ENCODE results near the gene MAPK11. TPM values are rescaled to one million over a fixed set of nuclear protein-coding genes. Genes with fewer than 3 reads are reported as not detected.

The MAPK11 gene
- total and polyA plus RNA-seq, 4 donors = 8.3 to 15.3 (median 11.9) TPM

DNA sequence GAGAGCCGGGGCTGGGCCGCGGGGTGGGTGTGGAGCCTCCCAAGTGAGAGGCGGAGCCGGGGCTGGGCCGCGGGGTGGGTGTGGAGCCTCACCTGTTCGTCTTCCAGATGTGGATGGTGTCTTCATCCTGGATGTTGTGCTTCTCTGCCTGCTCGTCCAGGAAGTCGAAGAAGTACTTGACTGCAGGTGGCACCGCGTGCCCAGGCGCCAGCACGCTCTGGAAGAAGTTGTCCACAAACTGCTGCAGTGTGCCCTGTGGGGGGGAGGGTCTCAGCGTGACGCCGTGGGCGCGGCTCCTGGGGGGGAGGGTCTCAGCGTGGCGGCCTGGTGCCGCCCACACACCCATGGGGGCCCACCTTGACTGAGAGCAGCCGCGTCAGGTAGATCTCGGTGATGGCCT, 7.6 kb upstream of the MAPK11 start:
- ATAC-seq (ENCODE audit: insufficient read depth, low FRiP score) (no peak), DNase-seq (no peak)
- Histone ChIP-seq H3K4me1 (ENCODE audit: control insufficient read depth in 5 of 5, insufficient read depth in 5 of 5, low read length in 5 of 5) (peaks cover 0 to 6% (median 4%) of the 10 kb centered on the region in 5 donors), H3K27me3 (ENCODE audit: control insufficient read depth in 3 of 3, insufficient read depth in 3 of 3, low read length in 2 of 3) (no peaks in the 10 kb centered on the region), H3K27ac (ENCODE audit: low read depth in 1 of 2, low read length in 1 of 2) (no peak overlapping the region), H3K36me3 (ENCODE audit: control insufficient read depth in 4 of 4, insufficient read depth in 4 of 4, low read length in 4 of 4) (peaks cover 7 to 74% (median 19%) of the 10 kb centered on the region in 4 donors), H3K9me3 (ENCODE audit: control insufficient read depth in 4 of 4, insufficient read depth in 3 of 4, low read length in 3 of 4) (no peaks in the 10 kb centered on the region), H3K4me3 (no peak overlapping the region), H3K9ac (ENCODE audit: insufficient read depth in 1 of 2, low read length in 2 of 2) (no peak overlapping the region)
- 86 to 88% methylated on average over 25 of the region's 25 CpGs for WGBS, 2 donors
- TF ChIP-seq, protein P1, sequence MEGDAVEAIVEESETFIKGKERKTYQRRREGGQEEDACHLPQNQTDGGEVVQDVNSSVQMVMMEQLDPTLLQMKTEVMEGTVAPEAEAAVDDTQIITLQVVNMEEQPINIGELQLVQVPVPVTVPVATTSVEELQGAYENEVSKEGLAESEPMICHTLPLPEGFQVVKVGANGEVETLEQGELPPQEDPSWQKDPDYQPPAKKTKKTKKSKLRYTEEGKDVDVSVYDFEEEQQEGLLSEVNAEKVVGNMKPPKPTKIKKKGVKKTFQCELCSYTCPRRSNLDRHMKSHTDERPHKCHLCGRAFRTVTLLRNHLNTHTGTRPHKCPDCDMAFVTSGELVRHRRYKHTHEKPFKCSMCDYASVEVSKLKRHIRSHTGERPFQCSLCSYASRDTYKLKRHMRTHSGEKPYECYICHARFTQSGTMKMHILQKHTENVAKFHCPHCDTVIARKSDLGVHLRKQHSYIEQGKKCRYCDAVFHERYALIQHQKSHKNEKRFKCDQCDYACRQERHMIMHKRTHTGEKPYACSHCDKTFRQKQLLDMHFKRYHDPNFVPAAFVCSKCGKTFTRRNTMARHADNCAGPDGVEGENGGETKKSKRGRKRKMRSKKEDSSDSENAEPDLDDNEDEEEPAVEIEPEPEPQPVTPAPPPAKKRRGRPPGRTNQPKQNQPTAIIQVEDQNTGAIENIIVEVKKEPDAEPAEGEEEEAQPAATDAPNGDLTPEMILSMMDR (IDR thresholded peaks at IDR 0.05; ENCODE audit: control extremely low read depth, extremely low read depth) = no peak

DNA sequence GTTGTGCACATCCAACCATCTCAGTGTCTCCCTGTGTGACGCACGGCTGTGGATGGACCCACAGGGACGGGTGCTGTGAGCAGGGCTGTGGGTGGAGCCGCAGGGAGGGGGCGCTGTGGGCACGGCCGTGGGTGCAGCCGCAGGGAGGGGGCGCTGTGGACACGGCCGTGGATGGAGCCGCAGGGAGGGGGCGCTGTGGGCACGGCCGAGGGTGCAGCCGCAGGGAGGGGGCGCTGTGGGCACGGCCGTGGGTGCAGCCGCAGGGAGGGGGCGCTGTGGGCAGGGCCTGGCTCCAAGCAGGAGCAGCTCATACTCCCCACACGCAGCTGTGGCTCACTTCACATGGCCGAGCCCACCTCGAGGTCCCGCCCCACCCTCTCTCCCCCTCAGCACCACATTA, 6.0 kb upstream of the MAPK11 start:
- H3K9me3 ChIP-seq (ENCODE audit: control insufficient read depth in 4 of 4, insufficient read depth in 3 of 4, low read length in 3 of 4) = no peaks in the 10 kb centered on the region
- no peaks in the 10 kb centered on the region for H3K27me3 ChIP-seq (ENCODE audit: control insufficient read depth in 3 of 3, insufficient read depth in 3 of 3, low read length in 2 of 3)
- DNase-seq (peak in 1 of 3 donors; percentile 56), ATAC-seq (ENCODE audit: insufficient read depth, low FRiP score) (peak; percentile 86)
- TF ChIP-seq, protein P1 (IDR thresholded peaks at IDR 0.05; ENCODE audit: control extremely low read depth, extremely low read depth) = peak; percentile 65
- H3K27ac ChIP-seq (ENCODE audit: low read depth in 1 of 2, low read length in 1 of 2) = peak overlapping the region in 1 of 2 donors; percentile 54
- H3K9ac ChIP-seq (ENCODE audit: insufficient read depth in 1 of 2, low read length in 2 of 2) = no peak overlapping the region
- 65 to 74% methylated on average over 20 to 25 of the region's 25 CpGs for WGBS, 2 donors
- peaks cover 4 to 57% (median 12%) of the 10 kb centered on the region in 4 donors for H3K36me3 ChIP-seq (ENCODE audit: control insufficient read depth in 4 of 4, insufficient read depth in 4 of 4, low read length in 4 of 4)
- peaks cover 0 to 11% (median 3%) of the 10 kb centered on the region in 5 donors for H3K4me1 ChIP-seq (ENCODE audit: control insufficient read depth in 5 of 5, insufficient read depth in 5 of 5, low read length in 5 of 5)
- no peak overlapping the region for H3K4me3 ChIP-seq

DNA sequence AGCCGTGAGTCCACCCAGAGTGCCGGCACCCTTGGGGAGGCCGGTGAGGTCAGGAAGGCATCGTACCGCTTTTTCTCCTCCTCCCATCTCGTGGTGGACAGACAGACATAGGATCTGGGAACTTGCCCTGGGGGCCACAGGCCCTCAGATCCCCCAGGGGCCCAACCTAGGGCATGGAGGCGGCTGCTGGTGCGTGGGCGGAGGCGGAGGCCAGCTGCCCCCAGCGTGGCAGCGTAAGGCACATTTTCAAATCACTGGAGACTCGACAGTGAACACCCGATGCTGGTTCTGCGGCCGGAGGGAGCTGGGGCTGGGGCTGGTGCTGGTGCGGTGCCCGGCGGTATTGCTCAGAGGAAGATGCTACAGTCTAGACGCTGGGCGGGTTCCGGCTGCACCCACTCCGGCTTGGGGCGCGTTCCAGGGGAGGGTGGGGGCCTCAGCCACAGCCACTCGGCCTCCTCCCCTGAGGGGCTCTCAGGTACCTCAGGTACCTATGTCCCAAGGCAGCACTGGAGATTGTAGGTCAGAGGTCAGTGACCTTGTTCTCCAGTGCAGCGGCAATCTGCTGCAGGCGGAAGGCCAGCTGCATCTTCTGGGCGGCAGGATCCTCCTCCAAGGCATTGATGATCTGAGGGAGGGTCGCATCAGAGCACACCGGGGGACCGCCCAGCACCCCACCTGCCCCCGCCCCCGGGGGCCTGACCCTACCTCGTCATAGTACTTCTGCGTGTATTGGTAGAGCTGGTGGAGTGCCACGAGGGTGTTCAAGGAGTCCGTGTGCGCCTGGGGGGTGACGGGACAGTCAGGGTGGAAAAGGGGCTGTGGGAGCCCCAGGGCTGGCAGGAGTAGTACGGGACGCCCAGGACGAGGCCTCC, 5.2 kb upstream of the MAPK11 start:
- WGBS, 2 donors = 89 to 90% methylated on average over 43 of the region's 43 CpGs
- Histone ChIP-seq H3K4me3 (no peak overlapping the region), H3K9ac (ENCODE audit: insufficient read depth in 1 of 2, low read length in 2 of 2) (no peak overlapping the region), H3K27me3 (ENCODE audit: control insufficient read depth in 3 of 3, insufficient read depth in 3 of 3, low read length in 2 of 3) (no peaks in the 10 kb centered on the region), H3K4me1 (ENCODE audit: control insufficient read depth in 5 of 5, insufficient read depth in 5 of 5, low read length in 5 of 5) (peaks cover 0 to 19% (median 8%) of the 10 kb centered on the region in 5 donors), H3K27ac (ENCODE audit: low read depth in 1 of 2, low read length in 1 of 2) (peak overlapping the region in 1 of 2 donors; percentile 54), H3K9me3 (ENCODE audit: control insufficient read depth in 4 of 4, insufficient read depth in 3 of 4, low read length in 3 of 4) (no peaks in the 10 kb centered on the region), H3K36me3 (ENCODE audit: control insufficient read depth in 4 of 4, insufficient read depth in 4 of 4, low read length in 4 of 4) (peaks cover 0 to 51% (median 12%) of the 10 kb centered on the region in 4 donors)
- ATAC-seq (ENCODE audit: insufficient read depth, low FRiP score) (no peak), DNase-seq (no peak)
- TF ChIP-seq, protein P1 (IDR thresholded peaks at IDR 0.05; ENCODE audit: control extremely low read depth, extremely low read depth) = no peak
